IPS DF 4.7 (cell line): ENCODE data around the gene PTGIS.

ENCODE experiments used
- DNase-seq: peaks from one replicate; pipeline ENCODE4 v3.0.0-alpha.2; 2013; ENCODE audit warnings: low spot score; ENCODE audit errors: extremely low read depth

Gene PTGIS

DNA sequence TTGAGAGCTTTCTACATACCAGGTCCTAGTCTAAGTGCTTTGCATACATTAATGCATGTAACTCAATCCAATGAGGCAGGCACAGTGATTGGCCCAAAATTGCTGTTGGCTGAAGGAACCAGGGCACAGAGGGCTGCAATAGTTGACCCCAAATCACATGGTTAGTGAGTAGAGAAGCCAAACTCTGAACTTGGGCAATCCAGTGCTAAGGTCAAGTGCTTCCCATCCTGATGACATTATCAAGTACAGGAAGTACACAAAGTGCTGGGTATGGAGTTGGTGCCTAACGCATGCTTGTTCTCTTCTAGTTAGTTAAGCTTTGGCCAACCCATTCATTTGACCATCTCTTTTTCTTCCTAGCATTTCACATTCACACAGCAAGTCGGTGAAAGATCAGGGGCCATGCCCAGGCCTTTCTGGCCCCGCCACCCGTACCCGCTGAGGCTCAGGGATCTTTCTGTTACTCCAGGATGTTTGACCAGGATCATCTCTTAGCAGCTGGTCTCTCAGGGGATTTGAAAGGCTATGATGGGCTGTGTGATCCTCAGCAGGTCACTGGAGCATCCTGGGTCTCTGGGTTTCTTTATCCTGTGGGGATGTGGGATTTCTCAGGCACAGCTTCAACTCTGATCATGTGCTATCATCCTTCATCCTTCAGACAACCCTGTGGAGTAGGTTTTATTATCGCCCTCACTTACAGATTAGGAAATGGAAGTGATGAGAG lies 92.5 kb downstream of the PTGIS start:
- no peak for DNase-seq

DNA sequence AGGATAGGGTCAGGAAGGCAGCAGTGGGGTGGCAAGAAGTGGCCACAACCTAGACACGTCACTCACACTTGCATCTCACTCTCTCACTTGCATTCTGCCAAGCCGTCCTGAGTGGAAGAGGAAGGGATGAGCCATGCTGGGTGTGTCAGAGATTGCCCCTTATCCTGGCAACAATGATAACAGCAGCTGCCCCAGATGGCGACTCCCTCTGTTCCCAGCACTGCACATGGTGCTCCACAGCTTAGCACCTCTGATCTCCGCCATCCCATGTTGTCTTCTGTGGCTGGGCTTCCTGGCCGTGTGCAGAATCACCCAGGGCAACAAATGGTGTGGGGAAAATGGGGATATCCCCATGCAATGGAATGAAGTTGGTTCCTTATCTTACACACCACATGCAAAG lies 96.5 kb downstream of the PTGIS start:
- no peak for DNase-seq

DNA sequence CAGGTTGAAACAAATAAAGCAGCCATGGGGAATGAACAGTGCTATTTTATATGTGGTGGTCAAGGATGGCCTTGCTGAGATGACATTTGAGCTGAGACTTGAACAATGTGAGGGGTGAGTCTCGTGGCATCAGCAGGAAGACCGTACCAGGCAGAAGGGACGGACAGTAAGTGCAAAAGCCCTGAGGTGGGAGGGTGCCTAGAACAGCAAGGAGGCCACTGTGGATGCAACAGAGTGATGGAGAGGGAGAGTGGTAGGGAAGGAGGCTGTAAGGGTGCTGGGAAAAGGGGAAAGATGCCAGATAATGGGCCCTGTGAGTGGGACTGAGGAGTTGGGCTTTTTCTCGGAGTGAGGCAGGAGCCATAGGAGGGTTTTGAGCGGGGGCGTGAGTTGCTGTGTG lies 97.0 kb downstream of the PTGIS start:
- DNase-seq: no peak

DNA sequence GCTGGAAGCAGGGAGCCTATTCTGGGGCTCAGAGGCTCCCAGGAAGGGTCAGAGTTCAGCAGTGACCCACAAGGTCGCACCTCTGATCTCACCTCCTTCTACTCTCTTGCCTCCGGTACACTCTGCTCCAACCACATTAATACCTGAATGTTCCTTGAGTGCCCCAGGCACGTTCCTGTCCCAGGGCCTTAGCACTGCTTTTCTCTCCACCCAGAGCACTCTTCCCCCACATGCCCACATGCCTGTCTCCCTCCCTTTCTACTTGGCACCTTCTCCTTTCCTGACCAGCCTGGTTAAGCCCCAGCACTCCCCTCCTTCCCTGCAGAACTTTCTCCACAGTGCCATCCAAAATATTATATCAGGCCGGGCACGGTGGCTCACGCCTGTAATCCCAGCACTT lies 98.9 kb downstream of the PTGIS start:
- no peak for DNase-seq

DNA sequence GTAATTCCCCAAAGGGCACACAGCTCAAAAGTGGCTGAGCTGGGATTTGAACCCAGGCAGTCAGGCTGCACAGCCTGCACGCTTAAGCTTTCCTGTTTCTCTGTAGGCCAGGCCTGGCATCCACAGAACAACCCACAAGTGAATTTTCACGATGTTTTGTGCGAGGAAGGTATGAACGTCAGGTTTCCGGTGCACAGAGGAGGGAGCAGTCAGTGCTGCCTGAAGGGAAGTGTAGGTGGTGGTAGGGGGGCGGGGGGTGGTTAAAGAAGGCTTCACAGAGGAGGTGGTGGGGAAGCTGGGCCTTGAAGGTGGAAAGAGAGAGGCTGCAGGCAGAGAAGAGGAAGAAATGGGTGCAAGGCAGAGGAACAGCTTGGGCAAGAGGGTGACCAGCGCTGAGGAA lies 99.5 kb downstream of the PTGIS start:
- DNase-seq: no peak

DNA sequence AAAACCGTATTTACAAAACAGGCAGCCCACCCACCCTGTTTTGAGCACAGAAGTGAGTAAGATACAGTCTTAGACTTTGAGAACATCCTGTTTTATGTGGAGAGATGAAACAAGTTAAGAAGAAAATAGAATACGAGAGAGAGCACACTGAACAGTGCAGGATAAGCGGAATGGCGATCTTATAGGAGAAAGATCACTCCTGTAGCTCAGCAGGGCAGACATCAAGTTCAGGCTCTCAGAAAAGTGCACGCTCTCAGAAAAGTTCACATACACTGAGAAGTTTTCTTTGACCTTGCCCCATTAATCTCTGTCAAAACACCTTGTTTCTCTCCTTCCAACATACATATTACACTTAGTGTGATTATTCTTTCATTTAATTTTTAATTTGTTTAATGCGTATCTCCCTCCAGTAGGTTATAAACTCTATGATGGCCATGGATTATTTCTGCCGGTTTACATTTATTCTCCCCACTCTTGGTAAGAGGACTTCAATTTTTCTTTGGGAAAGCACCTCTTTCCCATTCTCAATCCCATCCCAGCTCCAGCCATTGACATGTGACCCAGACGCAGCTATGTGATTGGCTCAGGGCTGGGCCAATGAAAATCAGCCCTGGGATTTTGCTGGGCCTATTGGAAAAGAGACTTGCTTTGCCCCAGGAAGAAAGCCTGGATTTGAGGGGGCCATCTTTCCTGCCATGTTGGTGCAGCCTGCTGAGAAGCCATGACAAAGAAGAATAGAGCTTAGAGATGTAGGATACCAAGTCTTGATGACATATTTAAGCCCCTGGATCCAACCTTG lies 101.6 kb downstream of the PTGIS start:
- DNase-seq: no peak

DNA sequence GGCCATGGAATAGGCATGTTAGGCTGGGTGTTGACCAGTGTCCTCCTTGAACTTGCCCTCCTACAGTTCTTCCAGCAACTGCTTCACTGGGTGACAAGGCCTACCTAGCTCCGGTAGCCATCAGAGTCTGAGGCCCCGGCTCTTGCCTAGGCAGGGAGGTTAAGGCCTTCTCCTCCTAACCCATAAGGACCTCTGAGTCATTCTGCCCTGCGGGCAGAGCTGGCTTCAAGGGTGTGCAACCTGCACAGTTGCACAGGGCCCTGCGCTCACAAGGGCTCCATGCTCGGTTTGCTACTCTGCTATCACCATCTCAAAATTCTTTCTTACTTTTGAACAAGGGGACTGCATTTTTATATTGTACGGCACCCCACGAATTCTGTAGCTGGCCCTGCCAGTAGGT lies 103.4 kb downstream of the PTGIS start:
- DNase-seq: no peak

DNA sequence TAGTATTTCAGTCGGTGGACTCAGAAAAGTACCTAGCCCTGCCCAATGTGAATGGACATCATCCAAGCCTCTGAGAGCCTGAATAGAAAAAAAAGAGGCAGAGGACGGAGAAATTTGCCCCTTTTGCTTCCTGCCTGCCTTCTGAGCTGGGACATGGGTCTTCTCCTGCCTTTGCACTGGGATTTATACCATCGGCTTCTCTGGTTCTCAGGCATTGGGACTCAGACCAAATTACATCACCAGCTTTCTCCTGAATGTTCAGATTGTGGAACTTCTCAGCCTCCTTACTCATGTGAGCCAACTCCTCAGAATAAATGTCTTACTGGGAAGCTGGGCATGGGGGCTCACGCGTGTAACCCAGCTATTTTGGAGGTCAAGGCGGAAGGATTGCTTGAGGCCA lies 105.3 kb downstream of the PTGIS start:
- DNase-seq: no peak

DNA sequence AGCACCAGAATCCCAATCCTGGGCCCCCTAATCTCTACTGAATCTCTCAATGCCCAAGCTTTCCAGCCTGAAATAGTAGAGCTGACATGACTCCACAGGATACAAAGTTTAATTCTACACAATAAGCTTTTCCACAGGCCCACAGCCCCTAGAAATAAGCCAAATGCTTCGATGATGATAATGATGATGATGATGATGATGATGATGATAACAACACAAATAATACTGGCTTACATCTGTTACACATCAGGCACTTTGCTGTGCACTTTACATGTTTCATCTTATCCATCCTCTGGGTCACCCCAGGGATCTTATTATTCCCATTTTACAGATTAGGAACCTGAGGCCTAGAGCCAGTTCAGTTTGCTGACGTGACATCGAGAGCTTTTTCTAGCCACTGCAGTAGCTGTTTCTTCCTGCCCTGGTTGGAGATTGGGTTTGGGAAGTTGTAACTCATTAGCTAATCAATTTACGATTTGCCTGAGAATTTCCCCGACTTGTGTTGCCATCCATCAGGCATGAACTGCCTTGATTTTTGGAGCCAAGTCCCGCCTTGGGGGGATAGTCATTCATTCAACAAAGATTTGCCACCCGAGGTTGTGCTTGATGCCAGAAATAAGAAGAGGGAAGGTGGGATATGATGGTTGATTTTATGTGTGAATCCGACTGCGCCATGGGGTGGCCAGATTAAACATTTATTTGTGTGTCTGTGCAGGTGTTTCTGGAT lies 105.9 kb downstream of the PTGIS start:
- DNase-seq: no peak

DNA sequence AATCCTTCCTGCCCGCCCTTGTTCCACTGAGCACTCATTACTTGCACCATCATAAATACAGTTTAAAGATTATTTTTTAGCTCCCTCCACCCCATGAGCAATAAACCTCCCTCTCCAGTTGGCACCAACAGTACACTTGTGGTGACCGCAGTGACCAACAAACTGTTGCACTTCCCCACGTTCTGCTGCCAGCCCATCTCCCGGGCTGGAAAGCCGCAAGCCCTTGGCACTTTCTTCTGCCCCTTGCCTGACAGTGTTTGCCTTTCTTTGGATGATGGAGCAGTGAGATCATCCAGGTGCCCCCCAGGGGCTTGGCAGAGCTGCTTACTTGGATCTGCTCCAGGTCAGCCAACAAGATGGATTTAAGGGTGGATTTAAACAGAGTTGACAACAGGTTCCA lies 107.0 kb downstream of the PTGIS start:
- DNase-seq: no peak

DNA sequence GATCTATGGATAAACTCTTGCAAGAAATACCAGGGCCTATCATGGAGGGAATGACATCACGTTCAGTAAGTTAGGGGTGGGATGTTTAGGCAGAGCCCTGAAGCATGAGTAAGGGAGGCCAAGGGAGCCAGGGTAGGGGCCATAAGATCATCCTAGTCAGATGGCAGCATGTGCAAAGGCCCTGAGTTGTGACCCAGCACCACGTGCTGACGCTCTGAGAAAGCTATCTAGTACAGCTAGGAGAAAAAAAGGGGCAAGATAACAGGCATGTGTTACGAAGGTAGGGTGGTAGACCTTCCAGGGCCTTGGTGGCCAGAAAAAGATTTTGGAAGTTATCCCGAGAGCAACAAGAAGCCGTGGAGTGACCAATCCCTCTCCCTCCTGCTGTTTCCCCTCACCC lies 107.8 kb downstream of the PTGIS start:
- DNase-seq: no peak

DNA sequence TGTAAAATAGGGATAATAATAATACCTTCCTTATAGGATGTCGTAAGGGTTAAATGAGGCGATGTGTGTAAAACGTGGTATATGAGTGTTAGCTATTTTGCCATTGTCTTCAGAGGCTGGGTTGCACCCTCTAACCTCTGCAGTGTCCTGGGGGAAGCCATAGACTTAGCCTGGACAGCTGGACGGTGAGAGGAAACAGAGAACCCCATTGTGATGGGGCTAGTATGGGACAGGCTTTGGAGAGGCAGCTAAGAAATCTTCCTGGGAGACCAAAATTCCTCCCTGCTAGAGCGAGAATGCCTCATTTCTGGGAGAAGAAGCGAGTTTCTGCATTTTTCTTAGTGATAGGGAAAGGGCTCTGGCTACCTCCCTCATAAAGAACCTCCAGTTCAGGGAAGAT lies 108.3 kb downstream of the PTGIS start:
- DNase-seq: no peak

DNA sequence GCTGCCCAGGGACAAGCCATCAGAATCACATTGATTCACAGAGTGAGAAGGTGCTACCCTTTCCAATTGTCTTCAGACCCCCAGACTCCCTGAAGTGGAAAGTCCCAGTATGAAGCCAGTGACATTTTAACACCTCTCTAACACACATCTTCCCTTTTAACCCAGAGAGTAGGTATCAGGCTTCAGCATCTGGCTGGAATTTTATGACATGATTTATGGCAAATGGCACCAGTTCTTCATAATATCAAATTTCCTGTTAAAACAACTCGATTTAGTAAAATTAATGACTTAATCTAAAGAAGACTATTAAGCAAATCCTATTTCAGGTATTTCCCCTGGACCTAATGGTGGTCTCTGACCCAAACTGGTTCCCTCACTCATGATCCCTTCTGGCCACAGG lies 110.5 kb downstream of the PTGIS start:
- no peak for DNase-seq

DNA sequence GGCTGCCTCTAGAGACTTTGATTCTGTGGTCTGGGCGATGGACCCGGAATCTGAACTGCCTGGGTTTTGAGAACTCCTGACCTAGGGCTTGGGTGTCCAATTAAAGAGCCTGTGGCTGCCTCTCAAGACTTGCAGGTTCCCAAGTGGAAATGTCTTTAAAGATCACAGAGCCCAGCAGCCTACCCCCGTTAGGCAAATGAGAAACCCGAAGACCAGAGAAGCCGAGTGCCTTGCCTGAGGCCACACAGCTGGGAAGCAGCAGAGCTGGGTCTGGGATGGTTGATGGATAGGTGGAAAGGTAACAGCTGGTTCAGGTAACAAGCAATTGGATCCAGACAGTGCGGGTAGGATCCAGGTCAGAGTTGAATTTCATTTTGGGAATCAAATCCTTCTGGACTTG lies 111.3 kb downstream of the PTGIS start:
- DNase-seq: no peak

DNA sequence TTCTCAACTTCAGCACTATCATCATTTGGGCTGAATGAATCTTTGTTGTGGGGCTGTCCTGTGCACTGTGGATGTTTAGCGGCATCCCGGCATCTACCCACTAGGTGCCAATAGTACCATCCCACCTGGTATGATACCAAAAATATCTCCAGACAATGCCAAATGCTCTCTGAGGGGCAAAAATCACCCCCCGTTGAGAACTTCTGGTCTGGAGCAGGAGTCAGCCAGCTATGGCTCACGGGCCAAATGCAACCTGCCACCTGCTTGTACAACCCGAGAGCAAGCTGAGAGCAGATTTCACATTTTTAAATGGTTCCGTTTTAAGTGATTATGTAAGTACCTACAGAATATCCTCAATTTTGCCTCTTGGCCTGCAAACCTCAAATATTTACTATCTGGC lies 112.2 kb downstream of the PTGIS start:
- DNase-seq: no peak
